OCI-LY1 (cell line): ENCODE data around the gene EYS.

ENCODE experiments used
- H2AFZ ChIP-seq: fragments of 200-600 bp; sonication (generic), shearing (Covaris generic); 2 replicates; pipeline ENCODE4 v1.6.0; 2014; ENCODE audit warnings: antibody characterized with exemption, mild to moderate bottlenecking, low read length
- H3F3A ChIP-seq: fragments of 200-600 bp; sonication (generic), shearing (Covaris generic); 2 replicates; pipeline ENCODE4 v1.6.0; 2014; ENCODE audit warnings: mild to moderate bottlenecking, antibody characterized with exemption, low read length, moderate library complexity; ENCODE audit not compliant: insufficient read depth
- H3K27ac ChIP-seq: fragments of 200-600 bp; sonication (generic); 2 replicates; pipeline ENCODE4 v1.5.1; 2014; ENCODE audit warnings: low read length, mixed run types, mild to moderate bottlenecking, low read depth; ENCODE audit not compliant: poor library complexity, severe bottlenecking
- H3K27me3 ChIP-seq: fragments of 200-600 bp; sonication (generic); 2 replicates; pipeline ENCODE4 v1.6.0; 2014; ENCODE audit warnings: antibody characterized with exemption, mild to moderate bottlenecking, low read length, moderate library complexity; ENCODE audit not compliant: insufficient read depth
- H3K36me3 ChIP-seq: fragments of 200-600 bp; sonication (generic); 2 replicates; pipeline ENCODE4 v1.6.1; 2014; ENCODE audit warnings: mild to moderate bottlenecking, antibody characterized with exemption, low read length, moderate library complexity, mixed read lengths; ENCODE audit not compliant: insufficient read depth
- H3K4me1 ChIP-seq: fragments of 200-600 bp; sonication (generic); 2 replicates; pipeline ENCODE4 v1.5.1; 2014; ENCODE audit warnings: mild to moderate bottlenecking, low read length, moderate library complexity; ENCODE audit not compliant: insufficient read depth, severe bottlenecking
- H3K4me2 ChIP-seq: fragments of 200-600 bp; sonication (generic), shearing (Covaris generic); 2 replicates; pipeline ENCODE4 v1.6.1; 2014; ENCODE audit warnings: low read length
- H3K4me3 ChIP-seq: fragments of 200-600 bp; sonication (generic); 2 replicates; pipeline ENCODE4 v1.5.1; 2014; ENCODE audit warnings: low read length, low read depth, mild to moderate bottlenecking, mixed read lengths; ENCODE audit not compliant: poor library complexity, severe bottlenecking
- H3K79me2 ChIP-seq: fragments of 200-600 bp; shearing (Covaris generic); 2 replicates; pipeline ENCODE4 v1.6.1; 2016; ENCODE audit warnings: mixed run types, low read length, mixed read lengths; ENCODE audit not compliant: insufficient read depth
- H3K9ac ChIP-seq: fragments of 200-600 bp; sonication (generic), shearing (Covaris generic); 2 replicates; pipeline ENCODE4 v1.6.1; 2014; ENCODE audit warnings: mild to moderate bottlenecking, low read length, mixed read lengths
- H3K9me2 ChIP-seq: fragments of 200-600 bp; sonication (generic), shearing (Covaris generic); 2 replicates; pipeline ENCODE4 v1.6.1; 2014; ENCODE audit warnings: low read depth, mild to moderate bottlenecking, low read length, mixed read lengths
- H3K9me3 ChIP-seq: fragments of 200-600 bp; shearing (Covaris generic); 2 replicates; pipeline ENCODE4 v1.6.1; 2014; ENCODE audit warnings: low read length, mixed read lengths
- H4K20me1 ChIP-seq: fragments of 200-600 bp; sonication (generic), shearing (Covaris generic); 2 replicates; pipeline ENCODE4 v1.6.0; 2016; ENCODE audit warnings: mild to moderate bottlenecking, low read length; ENCODE audit not compliant: insufficient read depth
- CTCF ChIP-seq: fragments of 200-600 bp; sonication (generic), shearing (Covaris generic); IDR thresholded peaks from 2 replicates; pipeline ENCODE4 v1.5.1; 2017; ENCODE audit warnings: mild to moderate bottlenecking, antibody characterized with exemption, low read length, moderate library complexity, mixed read lengths
- EZH2 ChIP-seq: fragments of 200-600 bp; sonication (generic), shearing (Covaris generic); IDR thresholded peaks from 2 replicates; pipeline ENCODE4 v1.8.0; 2017; ENCODE audit warnings: borderline replicate concordance, mixed run types, mild to moderate bottlenecking, antibody characterized with exemption, low read length, moderate library complexity, mixed read lengths

The EYS gene

DNA sequence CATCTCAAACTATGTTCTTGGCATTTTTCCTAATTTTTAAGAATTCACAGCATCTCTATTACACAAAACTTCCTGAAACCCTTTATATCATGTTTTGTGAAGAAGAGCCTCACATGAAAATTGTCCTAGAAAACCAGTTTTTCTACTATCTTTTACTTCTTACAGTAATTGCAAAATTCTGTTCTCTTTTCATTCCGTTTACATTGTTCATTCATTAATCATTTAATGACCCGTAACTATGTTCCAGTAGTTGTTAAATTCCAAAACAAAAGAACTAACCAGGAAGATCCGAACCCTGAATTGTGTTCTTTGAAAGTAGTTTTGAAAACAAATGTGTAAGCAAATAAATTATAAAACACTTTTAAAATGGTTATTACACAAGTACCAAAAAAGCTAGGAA is 597.0 kb downstream of the EYS start:
- Histone ChIP-seq H3F3A (no peaks in the 10 kb centered on the region), H3K27me3 (no peaks in the 10 kb centered on the region), H3K4me3 (no peak overlapping the region)

GRCh38 chr6:65098349-65098748 is 608.7 kb downstream of the EYS start:
- no peak overlapping the region for H3K4me2 ChIP-seq
- no peaks in the 10 kb centered on the region for H3K9me3 ChIP-seq
- TF ChIP-seq CTCF (no peak), EZH2 (no peak)
- H3K27ac ChIP-seq, result no peak overlapping the region
- no peaks in the 10 kb centered on the region for H3K79me2 ChIP-seq
- no peak overlapping the region for H3K4me3 ChIP-seq
- H2AFZ ChIP-seq, result no peak overlapping the region
- no peaks in the 10 kb centered on the region for H3F3A ChIP-seq
- no peaks in the 10 kb centered on the region for H4K20me1 ChIP-seq
- no peaks in the 10 kb centered on the region for H3K9me2 ChIP-seq
- H3K27me3 ChIP-seq, result no peaks in the 10 kb centered on the region
- no peak overlapping the region for H3K9ac ChIP-seq
- no peaks in the 10 kb centered on the region for H3K4me1 ChIP-seq
- no peaks in the 10 kb centered on the region for H3K36me3 ChIP-seq

More for the DNA sequence above, 597.0 kb downstream of the EYS start:
- no peaks in the 10 kb centered on the region for H3K4me1 ChIP-seq
- H3K79me2 ChIP-seq, result no peaks in the 10 kb centered on the region
- TF ChIP-seq CTCF, result no peak
- TF ChIP-seq EZH2, result no peak
- H3K4me2 ChIP-seq, result no peak overlapping the region
- H4K20me1 ChIP-seq, result no peaks in the 10 kb centered on the region
- no peaks in the 10 kb centered on the region for H3K9me3 ChIP-seq
- no peak overlapping the region for H3K27ac ChIP-seq
- H3K9me2 ChIP-seq, result no peaks in the 10 kb centered on the region
- H2AFZ ChIP-seq, result no peak overlapping the region
- no peaks in the 10 kb centered on the region for H3K36me3 ChIP-seq
- no peak overlapping the region for H3K9ac ChIP-seq

DNA sequence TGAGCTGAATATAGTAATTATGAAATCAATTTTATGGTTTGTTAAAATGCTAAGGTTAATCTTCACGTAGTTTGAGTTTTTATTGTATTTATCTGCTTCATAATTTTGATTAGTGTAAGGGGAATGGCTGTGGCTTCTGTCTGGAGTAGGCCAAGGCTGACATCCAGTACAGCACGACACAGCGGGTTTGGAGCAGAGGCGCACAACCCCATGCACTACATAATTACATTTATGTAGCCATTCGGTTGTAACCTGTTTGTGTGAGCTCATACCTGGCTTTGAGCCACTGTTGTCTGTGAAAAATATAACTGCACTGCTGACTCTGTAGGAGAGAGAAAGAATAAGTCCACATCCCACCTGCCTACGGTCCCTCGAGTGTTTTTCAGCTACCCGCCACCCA is 615.5 kb downstream of the EYS start:
- H3K4me3 ChIP-seq, result no peak overlapping the region
- H3K9me2 ChIP-seq, result no peaks in the 10 kb centered on the region
- no peaks in the 10 kb centered on the region for H3K79me2 ChIP-seq
- no peaks in the 10 kb centered on the region; the same call in 1 of the 2 replicates for H3K9me3 ChIP-seq
- H3K4me1 ChIP-seq, result no peaks in the 10 kb centered on the region
- no peak overlapping the region for H3K4me2 ChIP-seq
- no peak overlapping the region for H3K9ac ChIP-seq
- TF ChIP-seq EZH2 (no peak), CTCF (no peak)
- H3F3A ChIP-seq, result no peaks in the 10 kb centered on the region
- H2AFZ ChIP-seq, result no peak overlapping the region
- H3K27me3 ChIP-seq, result no peaks in the 10 kb centered on the region
- no peak overlapping the region for H3K27ac ChIP-seq
- H4K20me1 ChIP-seq, result no peaks in the 10 kb centered on the region
- H3K36me3 ChIP-seq, result no peaks in the 10 kb centered on the region
